Measurements from ENCODE around the gene DEFB118. TPM values are rescaled to one million over a fixed set of nuclear protein-coding genes. Genes with fewer than 3 reads are reported as not detected.

Gene DEFB118, protein sequence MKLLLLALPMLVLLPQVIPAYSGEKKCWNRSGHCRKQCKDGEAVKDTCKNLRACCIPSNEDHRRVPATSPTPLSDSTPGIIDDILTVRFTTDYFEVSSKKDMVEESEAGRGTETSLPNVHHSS
- total RNA-seq (not detected), polyA plus RNA-seq (not detected)

DNA sequence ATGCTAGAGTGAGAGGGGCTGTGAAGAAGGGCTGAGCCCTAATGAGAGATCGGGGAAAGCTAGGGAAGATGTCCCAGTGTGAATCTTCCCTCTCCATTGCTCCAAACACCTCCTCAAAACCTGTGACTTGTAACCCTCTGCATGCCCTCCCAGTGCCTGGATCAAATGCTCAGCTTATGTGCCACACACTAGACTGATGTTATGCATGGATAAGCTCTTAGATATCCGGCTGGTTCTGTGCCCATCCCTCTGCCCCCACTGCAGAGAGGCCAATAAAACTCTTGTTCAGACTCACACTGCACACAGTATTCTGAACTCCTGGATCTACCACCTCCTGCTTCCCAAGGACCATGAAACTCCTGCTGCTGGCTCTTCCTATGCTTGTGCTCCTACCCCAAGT, at the start of gene DEFB118:
TSS of gene DEFB118 (plus strand) at position 301 of the 400 bp plus-strand sequence. CDS start at position 351, 50 bp downstream.
- Histone ChIP-seq H3K4me1 (no peaks in the 10 kb centered on the region), H3K27ac (no peak within 1 kb of the TSS), H3K27me3 (no peaks in the 10 kb centered on the region), H3K36me3 (no peaks in the 10 kb centered on the region), H3K9me3 (peaks cover 0 to 6% (median 0%) of the 10 kb centered on the region in 4 donors), H3K4me3 (no peak within 1 kb of the TSS)
- WGBS, 2 donors: 80 to 83% methylated on average over 2 of the region's 2 CpGs
- TF ChIP-seq, protein P1, sequence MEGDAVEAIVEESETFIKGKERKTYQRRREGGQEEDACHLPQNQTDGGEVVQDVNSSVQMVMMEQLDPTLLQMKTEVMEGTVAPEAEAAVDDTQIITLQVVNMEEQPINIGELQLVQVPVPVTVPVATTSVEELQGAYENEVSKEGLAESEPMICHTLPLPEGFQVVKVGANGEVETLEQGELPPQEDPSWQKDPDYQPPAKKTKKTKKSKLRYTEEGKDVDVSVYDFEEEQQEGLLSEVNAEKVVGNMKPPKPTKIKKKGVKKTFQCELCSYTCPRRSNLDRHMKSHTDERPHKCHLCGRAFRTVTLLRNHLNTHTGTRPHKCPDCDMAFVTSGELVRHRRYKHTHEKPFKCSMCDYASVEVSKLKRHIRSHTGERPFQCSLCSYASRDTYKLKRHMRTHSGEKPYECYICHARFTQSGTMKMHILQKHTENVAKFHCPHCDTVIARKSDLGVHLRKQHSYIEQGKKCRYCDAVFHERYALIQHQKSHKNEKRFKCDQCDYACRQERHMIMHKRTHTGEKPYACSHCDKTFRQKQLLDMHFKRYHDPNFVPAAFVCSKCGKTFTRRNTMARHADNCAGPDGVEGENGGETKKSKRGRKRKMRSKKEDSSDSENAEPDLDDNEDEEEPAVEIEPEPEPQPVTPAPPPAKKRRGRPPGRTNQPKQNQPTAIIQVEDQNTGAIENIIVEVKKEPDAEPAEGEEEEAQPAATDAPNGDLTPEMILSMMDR (IDR thresholded peaks at IDR 0.05): no peak
- TF ChIP-seq POLR2A (IDR thresholded peaks at IDR 0.05): no peak
- no peak for TF ChIP-seq EP300 (IDR thresholded peaks at IDR 0.05)
- TF ChIP-seq POLR2AphosphoS5 (IDR thresholded peaks at IDR 0.05): no peak
- intact Hi-C loops (cut with DNase I): no loop called here
- no peak for DNase-seq

DNA sequence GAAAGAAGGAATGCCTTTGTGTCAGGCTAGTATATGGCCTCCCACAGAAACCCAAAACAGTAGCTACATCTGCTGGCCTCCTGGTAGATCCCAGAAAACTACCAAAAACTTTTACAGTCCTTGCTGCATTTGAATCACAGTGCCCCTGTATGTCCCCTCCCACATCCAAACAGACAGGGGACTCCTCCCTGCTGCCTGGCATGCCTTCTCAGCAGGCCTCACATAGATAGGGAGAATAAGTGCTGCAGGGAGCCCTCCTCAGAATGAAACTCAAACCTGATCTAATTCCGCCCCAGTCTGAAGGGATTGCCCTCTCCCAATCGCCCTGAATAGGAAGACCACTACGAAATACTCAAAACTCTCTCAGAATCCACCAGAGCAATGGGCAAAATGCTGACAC, 45.9 kb upstream of the DEFB118 start:
- no peak for TF ChIP-seq POLR2A (IDR thresholded peaks at IDR 0.05)
- TF ChIP-seq, protein P1 (IDR thresholded peaks at IDR 0.05): no peak
- TF ChIP-seq EP300 (IDR thresholded peaks at IDR 0.05): no peak
- no peak for TF ChIP-seq POLR2AphosphoS5 (IDR thresholded peaks at IDR 0.05)
- Histone ChIP-seq H3K4me3 (no peak overlapping the region), H3K9me3 (peaks cover 0 to 10% (median 2%) of the 10 kb centered on the region in 4 donors), H3K4me1 (no peaks in the 10 kb centered on the region), H3K27me3 (no peaks in the 10 kb centered on the region), H3K27ac (no peak overlapping the region), H3K36me3 (no peaks in the 10 kb centered on the region)
- intact Hi-C loops (cut with DNase I): no loop called here
- 38 to 61% methylated on average over 3 of the region's 3 CpGs for WGBS, 2 donors
- no peak for DNase-seq

DNA sequence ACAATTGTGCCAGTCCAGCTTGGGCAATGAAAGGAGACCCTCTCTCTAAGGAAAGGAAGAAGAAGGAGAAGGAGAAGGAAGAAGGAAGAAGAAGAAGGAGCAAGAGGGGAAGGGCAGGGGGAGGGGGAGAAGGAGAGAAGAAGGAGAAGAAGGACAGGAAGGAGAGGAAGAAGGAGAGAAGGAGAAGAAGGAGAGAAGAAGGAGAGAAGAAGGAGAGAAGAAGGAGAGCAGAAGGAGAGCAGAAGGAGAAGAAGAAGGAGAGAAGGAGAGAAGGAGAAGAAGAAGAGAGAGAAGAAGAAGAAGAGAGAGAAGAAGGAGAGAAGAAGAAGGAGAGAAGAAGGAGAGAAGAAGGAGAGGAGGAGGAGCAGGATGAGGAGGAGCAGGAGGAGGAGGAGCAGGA, 37.5 kb upstream of the DEFB118 start:
- H3K4me1 ChIP-seq: no peaks in the 10 kb centered on the region
- H3K36me3 ChIP-seq: no peaks in the 10 kb centered on the region
- DNase-seq: no peak
- H3K4me3 ChIP-seq: no peak overlapping the region
- H3K9me3 ChIP-seq: peaks cover 0 to 3% (median 0%) of the 10 kb centered on the region in 4 donors
- intact Hi-C loops (cut with DNase I): no loop called here
- H3K27ac ChIP-seq: no peak overlapping the region
- TF ChIP-seq POLR2AphosphoS5 (IDR thresholded peaks at IDR 0.05) (no peak), EP300 (IDR thresholded peaks at IDR 0.05) (no peak), POLR2A (IDR thresholded peaks at IDR 0.05) (no peak)
- TF ChIP-seq, protein P1 (IDR thresholded peaks at IDR 0.05): no peak
- H3K27me3 ChIP-seq: no peaks in the 10 kb centered on the region

GRCh38 chr20:31341470-31341869, 26.9 kb upstream of the DEFB118 start:
- intact Hi-C loops (cut with DNase I): no loop called here
- no peaks in the 10 kb centered on the region for H3K36me3 ChIP-seq
- H3K27ac ChIP-seq: no peak overlapping the region
- TF ChIP-seq POLR2AphosphoS5 (IDR thresholded peaks at IDR 0.05) (no peak), POLR2A (IDR thresholded peaks at IDR 0.05) (no peak), EP300 (IDR thresholded peaks at IDR 0.05) (no peak)
- TF ChIP-seq, protein P1 (IDR thresholded peaks at IDR 0.05): no peak
- H3K4me3 ChIP-seq: no peak overlapping the region
- H3K9me3 ChIP-seq: no peaks in the 10 kb centered on the region
- no peaks in the 10 kb centered on the region for H3K4me1 ChIP-seq
- no peak for DNase-seq
- H3K27me3 ChIP-seq: no peaks in the 10 kb centered on the region

DNA sequence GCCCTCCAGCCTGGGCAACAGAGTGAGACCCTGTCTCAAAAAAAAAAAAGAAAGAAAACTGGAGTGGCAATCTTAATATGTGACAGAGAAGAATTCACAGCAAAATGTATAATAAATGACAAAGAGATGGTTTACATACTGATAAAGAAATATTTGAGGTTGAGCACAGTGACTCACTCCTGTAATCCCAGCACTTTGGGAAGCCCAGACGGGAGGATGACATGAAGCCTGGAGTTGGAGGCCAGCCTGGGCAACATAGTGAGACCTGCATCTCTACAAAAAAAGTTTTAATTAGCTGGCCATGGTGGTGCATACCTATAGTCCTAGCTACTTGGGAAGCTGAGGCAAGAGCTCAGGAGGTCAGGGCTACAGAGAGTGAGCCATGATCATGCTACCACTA, 12.4 kb upstream of the DEFB118 start:
- H3K36me3 ChIP-seq: no peaks in the 10 kb centered on the region
- no peak overlapping the region for H3K27ac ChIP-seq
- intact Hi-C loops (cut with DNase I): no loop called here
- TF ChIP-seq POLR2A (IDR thresholded peaks at IDR 0.05): no peak
- no peak for TF ChIP-seq POLR2AphosphoS5 (IDR thresholded peaks at IDR 0.05)
- TF ChIP-seq, protein P1 (IDR thresholded peaks at IDR 0.05): no peak
- TF ChIP-seq EP300 (IDR thresholded peaks at IDR 0.05): no peak
- DNase-seq: no peak
- no peaks in the 10 kb centered on the region for H3K27me3 ChIP-seq
- peaks cover 0 to 2% (median 0%) of the 10 kb centered on the region in 4 donors for H3K9me3 ChIP-seq
- H3K4me1 ChIP-seq: no peaks in the 10 kb centered on the region
- 63 to 75% methylated on average over 1 of the region's 1 CpG for WGBS, 2 donors
- H3K4me3 ChIP-seq: no peak overlapping the region
